Kidney capillary endothelial cell (primary cell): Measurements from ENCODE around the gene PEAR1.
A peak's percentile ranks its signal among the peaks of the same experiment; 100 is the strongest.

Experiments
- DNase-seq: peaks from one replicate; pipeline ENCODE4 v3.0.0-alpha.2; 2018; ENCODE audit warnings: low spot score

The PEAR1 gene

GRCh38 chr1:156893048-156893953, at the start of gene PEAR1:
TSS of gene PEAR1 (plus strand) at chr1:156893718. CDS start at chr1:156903927, 10,209 bp downstream.
- peak; percentile 74 for DNase-seq

DNA sequence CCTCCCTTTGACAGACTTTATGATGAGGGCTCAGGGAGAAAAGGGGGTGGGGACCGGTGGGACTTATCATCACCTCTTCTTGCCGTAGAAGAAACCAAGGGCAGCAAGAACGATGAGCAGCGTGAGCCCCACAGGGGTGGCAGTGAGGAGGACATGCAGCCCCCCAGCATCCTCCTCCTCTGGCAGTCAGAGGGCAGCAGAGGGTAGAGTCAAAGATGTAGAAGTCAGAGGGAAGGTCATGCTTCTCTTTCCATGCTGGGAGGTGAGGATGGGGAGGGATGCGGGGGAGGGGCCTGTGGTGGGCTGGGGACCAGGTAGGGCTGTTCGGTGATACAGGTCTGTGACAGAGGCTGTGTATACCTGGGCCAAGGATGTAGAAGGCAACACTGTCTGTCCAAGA, 49.4 kb upstream of the PEAR1 start:
- no peak for DNase-seq

GRCh38 chr1:156844638-156845037, 48.9 kb upstream of the PEAR1 start:
- no peak for DNase-seq

DNA sequence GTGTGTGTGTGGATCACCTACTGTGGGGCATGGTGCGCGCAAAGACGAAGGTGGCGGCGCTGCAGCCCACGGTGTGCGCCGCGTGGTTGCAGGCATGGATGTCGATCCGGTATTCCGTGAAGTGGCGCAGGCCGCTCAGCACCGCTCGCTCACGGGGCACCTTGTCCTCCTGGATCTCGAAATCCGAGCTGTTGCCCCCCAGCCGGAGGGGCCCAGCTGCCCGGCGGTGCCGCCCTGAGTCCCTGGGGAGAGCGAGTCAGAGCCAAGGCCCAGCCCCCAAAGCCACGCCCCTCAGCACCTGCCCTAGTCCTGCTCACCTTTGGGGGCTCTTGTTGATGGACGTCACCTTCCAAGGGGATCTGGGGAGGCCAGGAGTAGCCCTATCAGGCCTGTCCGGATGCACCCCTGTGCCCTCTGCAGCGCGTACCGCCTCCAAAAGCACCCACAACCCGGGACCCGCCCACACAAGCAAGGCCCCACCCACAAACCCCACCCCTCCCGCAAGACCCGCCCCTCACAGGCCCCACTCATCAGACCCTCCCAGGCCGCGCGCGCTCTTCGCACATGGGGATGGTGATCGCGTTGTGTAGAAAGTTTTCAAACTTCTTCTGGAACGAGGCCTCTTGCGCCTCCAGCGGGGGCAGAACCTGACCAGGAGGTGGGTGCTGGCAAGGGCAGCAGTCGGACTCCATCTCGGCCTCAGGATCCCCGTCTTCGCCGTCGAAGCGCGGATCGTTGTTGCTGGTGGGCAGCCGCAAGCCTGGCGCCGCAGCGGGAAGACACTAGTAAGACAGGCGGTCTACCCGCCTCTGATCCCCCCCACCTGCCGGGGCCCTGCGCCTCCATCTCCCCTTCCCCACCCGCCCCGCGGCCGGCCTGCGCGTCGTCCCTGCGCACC, 48.2 kb upstream of the PEAR1 start:
- DNase-seq: no peak

DNA sequence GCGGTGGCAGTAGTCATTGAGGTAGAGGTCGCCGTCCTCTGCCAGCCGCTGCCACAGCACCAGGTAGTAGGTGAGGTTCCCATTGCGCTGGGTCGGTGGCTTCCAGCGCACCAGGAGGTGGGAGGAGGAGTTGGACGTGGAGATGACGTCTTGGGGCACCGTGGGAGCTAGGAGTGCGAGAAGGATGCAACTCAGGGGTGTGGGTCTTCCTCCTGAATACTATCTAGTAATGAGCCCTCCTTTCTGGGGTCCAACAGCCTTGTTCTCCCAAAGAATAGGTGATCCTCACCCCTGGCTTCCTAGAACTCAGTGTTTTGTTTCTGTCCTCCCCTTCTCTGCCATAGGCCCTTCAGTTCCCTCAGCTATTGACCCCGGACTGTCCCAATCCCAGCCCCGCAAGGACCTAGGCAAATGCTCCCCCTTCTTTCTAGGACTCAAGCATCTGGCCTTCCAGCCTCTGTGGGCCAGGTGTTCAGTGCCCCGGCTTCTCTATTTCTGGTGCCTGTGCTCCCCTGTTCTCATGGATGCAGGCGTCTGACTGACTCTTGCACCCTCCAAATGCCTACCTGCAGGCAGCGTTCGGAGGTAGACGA, 47.5 kb upstream of the PEAR1 start:
- DNase-seq: no peak

GRCh38 chr1:156846643-156847042, 46.9 kb upstream of the PEAR1 start:
- no peak for DNase-seq

DNA sequence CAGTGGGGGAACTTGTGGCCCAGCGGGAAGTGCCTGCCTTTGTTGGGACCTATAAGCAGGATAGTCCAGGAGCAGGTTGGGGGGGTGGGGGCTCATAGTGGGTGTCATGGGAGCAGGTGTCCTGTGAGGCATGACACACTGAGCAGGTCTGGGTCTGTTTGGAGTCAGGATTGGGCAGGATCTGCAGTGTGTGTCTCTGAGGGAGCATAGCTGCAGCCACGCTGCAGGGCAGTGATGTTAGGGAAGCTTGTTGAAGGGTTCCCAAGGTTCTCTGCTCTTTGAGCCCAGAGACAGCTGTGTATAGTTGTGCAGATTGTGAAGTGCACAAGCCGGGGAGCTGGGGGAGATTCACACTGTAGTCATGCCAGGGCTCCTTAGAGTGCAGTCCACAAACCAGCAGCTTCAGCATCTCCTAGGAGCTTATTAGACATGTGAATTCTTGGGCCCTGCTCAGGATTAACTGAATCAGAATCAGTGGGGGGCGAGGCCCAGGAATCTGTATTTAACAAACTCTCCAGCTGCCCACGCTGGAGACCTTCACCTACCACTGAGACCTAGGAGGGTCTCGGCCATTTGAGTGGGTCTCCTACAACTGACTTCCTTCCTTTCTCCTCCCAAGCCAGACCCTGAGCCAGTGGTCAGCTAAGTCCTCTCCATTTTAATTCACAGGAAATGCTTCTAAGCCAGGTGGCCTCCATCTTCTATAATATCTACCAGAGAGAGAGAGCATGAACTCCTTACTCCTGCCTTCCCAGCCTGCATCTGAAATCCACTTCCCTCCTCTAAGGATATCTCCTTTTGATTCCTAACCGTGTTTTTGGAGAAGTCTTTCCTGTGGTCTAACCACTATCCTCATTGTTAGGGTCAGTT, 45.7 kb upstream of the PEAR1 start:
- no peak for DNase-seq

GRCh38 chr1:156848461-156849150, 44.9 kb upstream of the PEAR1 start:
- DNase-seq: no peak

DNA sequence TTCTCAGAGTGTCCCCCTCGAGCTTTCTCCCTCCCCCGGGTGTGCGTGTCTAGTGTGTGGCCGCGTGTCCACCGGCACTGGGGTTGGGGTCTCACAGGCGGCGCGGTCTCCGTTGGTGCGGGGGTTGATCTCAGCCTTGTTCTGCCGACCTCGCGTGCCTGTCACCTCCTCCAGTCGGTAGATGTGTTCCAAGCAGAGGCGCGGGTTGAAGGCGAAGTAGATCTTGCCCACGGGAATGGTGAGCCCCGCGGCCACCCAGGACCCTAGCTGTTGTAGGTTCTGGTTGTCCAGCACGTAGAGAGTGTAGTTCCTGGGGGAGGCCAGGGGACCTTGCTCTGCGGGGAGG, 44.4 kb upstream of the PEAR1 start:
- DNase-seq: no peak

GRCh38 chr1:156851779-156852417, 41.6 kb upstream of the PEAR1 start:
- no peak for DNase-seq

GRCh38 chr1:156852418-156852874, 41.1 kb upstream of the PEAR1 start:
- DNase-seq: no peak

GRCh38 chr1:156853761-156854160, 39.8 kb upstream of the PEAR1 start:
- no peak for DNase-seq

GRCh38 chr1:156854634-156855033, 38.9 kb upstream of the PEAR1 start:
- DNase-seq: no peak

- no peak for DNase-seq
Observed at GRCh38 chr1:156856282-156856785, 37.2 kb upstream of the PEAR1 start.

DNA sequence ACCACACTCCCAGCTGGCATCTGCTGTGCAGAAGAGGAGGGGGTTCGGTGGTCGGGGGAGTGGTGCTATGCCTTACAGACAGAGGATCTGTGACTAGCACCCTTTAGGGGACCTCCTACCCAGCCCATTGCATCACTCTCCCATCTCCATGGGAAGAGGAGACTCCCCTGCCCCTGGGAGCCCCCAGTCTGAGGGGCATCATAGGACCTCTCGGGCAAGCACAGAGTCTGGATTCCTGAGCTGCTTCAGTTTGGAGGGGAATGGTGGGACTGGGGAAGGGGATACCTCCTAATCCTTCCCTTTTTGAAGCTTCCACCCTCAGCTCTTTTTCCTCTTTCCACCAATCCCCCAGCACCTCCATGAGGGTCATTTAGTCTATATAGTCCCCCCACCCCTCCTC, 36.0 kb upstream of the PEAR1 start:
- DNase-seq: no peak

GRCh38 chr1:156858555-156858956, 35.0 kb upstream of the PEAR1 start:
- no peak for DNase-seq

GRCh38 chr1:156858959-156859522, 34.5 kb upstream of the PEAR1 start, which contains the start of gene INSRR:
TSS of gene INSRR (minus strand) at chr1:156859117. CDS start at chr1:156858621, 496 bp downstream.
- no peak for DNase-seq

- peak; percentile 28 for DNase-seq
Observed at GRCh38 chr1:156859523-156860112, 33.9 kb upstream of the PEAR1 start.

- DNase-seq: peak; percentile 53
Observed at GRCh38 chr1:156860113-156860627, 33.3 kb upstream of the PEAR1 start.
